Aorta (tissue), 5 donors: ENCODE measurements around the gene CEBPA. TPM values are rescaled to one million over a fixed set of nuclear protein-coding genes. Genes with fewer than 3 reads are reported as not detected.
"Not testable (repeated sequence)": the region's sequence is repeated elsewhere in the genome, so short reads cannot be mapped to it uniquely, and the experiment has no call there.

Experiments used
- ATAC-seq: fragments of 200-7000 bp; cut with Tn5 transposase; one replicate; pipeline ENCODE4 v1.9.1; 2022; ENCODE audit warnings: moderate library complexity; ENCODE audit not compliant: low FRiP score
- DNase-seq, 2 donors: peaks; one replicate each; pipeline ENCODE4 v3.0.0-alpha.2; 2020
- H3K27ac ChIP-seq, 2 donors: one replicate each; pipeline ENCODE4 v1.5.1; 2013; ENCODE audit warnings: low read length in 2 of 2, mild to moderate bottlenecking in 2 of 2, moderate library complexity in 2 of 2, control low read depth in 1 of 2, inconsistent platforms in 1 of 2, low read depth in 1 of 2
- H3K27me3 ChIP-seq, 2 donors: one replicate each; pipeline ENCODE4 v1.6.1; 2013; ENCODE audit warnings: control low read depth in 1 of 2, low read length in 1 of 2, mild to moderate bottlenecking in 1 of 2, moderate library complexity in 1 of 2; ENCODE audit not compliant: insufficient read depth in 2 of 2, control insufficient read depth in 1 of 2
- H3K36me3 ChIP-seq, 2 donors: one replicate each; pipeline ENCODE4 v1.6.1; 2013; ENCODE audit warnings: control low read depth in 1 of 2, low read length in 1 of 2, mild to moderate bottlenecking in 1 of 2; ENCODE audit not compliant: insufficient read depth in 2 of 2, control insufficient read depth in 1 of 2
- H3K4me1 ChIP-seq, 2 donors: one replicate each; pipeline ENCODE4 v1.6.1; 2013; ENCODE audit warnings: low read length in 2 of 2, control low read depth in 1 of 2, mild to moderate bottlenecking in 1 of 2, moderate library complexity in 1 of 2; ENCODE audit not compliant: insufficient read depth in 2 of 2, control insufficient read depth in 1 of 2
- H3K4me3 ChIP-seq, 2 donors: one replicate each; pipeline ENCODE4 v1.5.1; 2013; ENCODE audit warnings: low read length in 2 of 2, control low read depth in 1 of 2, mild to moderate bottlenecking in 1 of 2
- H3K9me3 ChIP-seq: one replicate; pipeline ENCODE4 v1.6.1; 2013; ENCODE audit warnings: mild to moderate bottlenecking, low read length; ENCODE audit not compliant: control insufficient read depth
- WGBS, 2 donors: extraction: QIAGEN DNeasy Blood & Tissue Kit; methylation state at CpG; one replicate each; pipeline ENCODE4 v1.1.7; 2013; 5-methylcytosine and 5-hydroxymethylcytosine counted together
- intact Hi-C, 2 donors: fragments of 100-400 bp; cut with DNase I; formaldehyde crosslinking; loops; one replicate each; pipeline versions ENCODE4 v1.14.2 to v1.15.0; 2022
- polyA plus RNA-seq, 2 donors: library from polyadenylated mRNA; stranded (reverse); fragments of 200-250 nt; gene quantifications; one replicate each; pipeline ENCODE4 v1.2.3, GENCODE V29; 2013
- total RNA-seq, 2 donors: library from RNA; stranded (reverse); fragmentation: NEBNext Ultra II Directional; extraction: Animal tissue kit (Norgen Biotek cat#: 25700); gene quantifications; one replicate each; pipeline ENCODE4 v1.2.1, GENCODE V29; 2021
- donor health status: healthy with polysubstance abuse.
- donor health status: Bipolar disorder and iron deficiency.
- donor health status: DM: no; HTN: no; CAD: no.
- donor health status: DM: no; HTN: no; CAD: no.
- donor health status: DM: yes; HTN: yes; CAD: no.

Gene CEBPA
- total and polyA plus RNA-seq, 4 donors: 1.0 to 14.3 (median 8.2) TPM

GRCh38 chr19:33316541-33317264 is 14.4 kb upstream of the CEBPA start:
- H3K27me3 ChIP-seq: no peaks in the 10 kb centered on the region
- no peak for DNase-seq
- 32 to 41% methylated on average over 9 of the region's 9 CpGs for WGBS, 2 donors
- intact Hi-C loops: no loop called here
- H3K27ac ChIP-seq: no peak overlapping the region
- no peak overlapping the region for H3K4me3 ChIP-seq
- no peaks in the 10 kb centered on the region for H3K4me1 ChIP-seq
- H3K36me3 ChIP-seq: no peaks in the 10 kb centered on the region
- H3K9me3 ChIP-seq: no peaks in the 10 kb centered on the region
- ATAC-seq: no peak

GRCh38 chr19:33312808-33313207 is 10.5 kb upstream of the CEBPA start:
- 68 to 75% methylated on average over 4 of the region's 4 CpGs for WGBS, 2 donors
- H3K27me3 ChIP-seq, intact Hi-C loops, H3K27ac ChIP-seq, H3K4me3 ChIP-seq, DNase-seq, H3K9me3 ChIP-seq, H3K36me3 ChIP-seq, H3K4me1 ChIP-seq, ATAC-seq: not testable (repeated sequence)

GRCh38 chr19:33312065-33312464 is 9.7 kb upstream of the CEBPA start:
- Histone ChIP-seq H3K36me3 (no peaks in the 10 kb centered on the region), H3K27ac (no peak overlapping the region), H3K4me1 (no peaks in the 10 kb centered on the region), H3K27me3 (no peaks in the 10 kb centered on the region), H3K9me3 (no peaks in the 10 kb centered on the region), H3K4me3 (no peak overlapping the region)
- 81 to 93% methylated on average over 6 of the region's 6 CpGs for WGBS, 2 donors
- DNase-seq (no peak), ATAC-seq (no peak)
- intact Hi-C loops: no loop called here

- Histone ChIP-seq H3K27ac (no peak overlapping the region), H3K4me1 (no peaks in the 10 kb centered on the region), H3K27me3 (no peaks in the 10 kb centered on the region), H3K9me3 (no peaks in the 10 kb centered on the region), H3K4me3 (no peak overlapping the region), H3K36me3 (no peaks in the 10 kb centered on the region)
- WGBS, 2 donors: 92 to 94% methylated on average over 4 of the region's 4 CpGs
- intact Hi-C loops: no loop called here
- ATAC-seq: no peak
- DNase-seq: no peak
These were observed 9.0 kb upstream of the CEBPA start for GRCh38 chr19:33311326-33311682.

GRCh38 chr19:33310606-33311325 is 8.4 kb upstream of the CEBPA start:
- ATAC-seq (no peak), DNase-seq (no peak)
- intact Hi-C loops: no loop called here
- Histone ChIP-seq H3K4me3 (no peak overlapping the region), H3K9me3 (no peaks in the 10 kb centered on the region), H3K27me3 (no peaks in the 10 kb centered on the region), H3K36me3 (no peaks in the 10 kb centered on the region), H3K4me1 (no peaks in the 10 kb centered on the region), H3K27ac (no peak overlapping the region)
- WGBS, 2 donors: 20 to 24% methylated on average over 18 of the region's 18 CpGs

GRCh38 chr19:33309826-33310225 is 7.5 kb upstream of the CEBPA start:
- H3K36me3 ChIP-seq: no peaks in the 10 kb centered on the region
- DNase-seq (no peak), ATAC-seq (no peak)
- intact Hi-C loops: no loop called here
- H3K27me3 ChIP-seq: no peaks in the 10 kb centered on the region
- H3K27ac ChIP-seq: no peak overlapping the region
- no peaks in the 10 kb centered on the region for H3K9me3 ChIP-seq
- H3K4me3 ChIP-seq: no peak overlapping the region
- H3K4me1 ChIP-seq: no peaks in the 10 kb centered on the region
- WGBS, 2 donors: 74 to 90% methylated on average over 7 to 10 of the region's 10 CpGs

GRCh38 chr19:33306853-33307792 is 4.8 kb upstream of the CEBPA start:
- DNase-seq (no peak), ATAC-seq (no peak)
- no peak overlapping the region for H3K27ac ChIP-seq
- WGBS, 2 donors: 88 to 90% methylated on average over 12 of the region's 12 CpGs
- H3K4me3 ChIP-seq: no peak overlapping the region
- no peaks in the 10 kb centered on the region for H3K27me3 ChIP-seq
- H3K4me1 ChIP-seq: no peaks in the 10 kb centered on the region
- H3K9me3 ChIP-seq: no peaks in the 10 kb centered on the region
- intact Hi-C loops: no loop called here
- H3K36me3 ChIP-seq: no peaks in the 10 kb centered on the region

GRCh38 chr19:33306191-33306590 is 3.9 kb upstream of the CEBPA start:
- DNase-seq (no peak), ATAC-seq (no peak)
- no peaks in the 10 kb centered on the region for H3K36me3 ChIP-seq
- no peaks in the 10 kb centered on the region for H3K9me3 ChIP-seq
- 93 to 94% methylated on average over 5 of the region's 5 CpGs for WGBS, 2 donors
- no peak overlapping the region for H3K27ac ChIP-seq
- H3K27me3 ChIP-seq: no peaks in the 10 kb centered on the region
- H3K4me3 ChIP-seq: no peak overlapping the region
- intact Hi-C loops: no loop called here
- H3K4me1 ChIP-seq: no peaks in the 10 kb centered on the region
